Urinary bladder (tissue), 4 donors: Measurements from ENCODE around the gene TNRC6B. TPM values are rescaled to one million over a fixed set of nuclear protein-coding genes. Genes with fewer than 3 reads are reported as not detected.

Experiments
- DNase-seq: peaks from one replicate; pipeline ENCODE4 v3.0.0-alpha.2; 2015; ENCODE audit errors: extremely low spot score
- H3K27ac ChIP-seq: one replicate; pipeline ENCODE4 v1.5.1; 2013; ENCODE audit warnings: low read depth, mild to moderate bottlenecking, moderate library complexity
- H3K36me3 ChIP-seq: one replicate; pipeline ENCODE4 v1.6.1; 2013; ENCODE audit warnings: mild to moderate bottlenecking, moderate library complexity; ENCODE audit not compliant: insufficient read depth
- H3K4me1 ChIP-seq: one replicate; pipeline ENCODE4 v1.6.1; 2013; ENCODE audit warnings: mild to moderate bottlenecking, moderate library complexity; ENCODE audit not compliant: insufficient read depth
- H3K4me3 ChIP-seq: one replicate; pipeline ENCODE4 v1.5.1; 2013; ENCODE audit warnings: low read depth, low read length
- WGBS: extraction: QIAGEN DNeasy Blood & Tissue Kit; methylation state at CpG from one replicate; pipeline ENCODE4 v1.1.7; 2013; 5-methylcytosine and 5-hydroxymethylcytosine counted together
- polyA plus RNA-seq: library from polyadenylated mRNA; stranded (reverse); fragments of 200-250 nt; gene quantifications from one replicate; pipeline ENCODE4 v1.2.3, GENCODE V29; 2013
- total RNA-seq: library from RNA; depleted of rRNA; stranded (reverse); fragments of >200 nt; gene quantifications from one replicate; pipeline ENCODE4 v1.2.3, GENCODE V29; 2014
- donor health status: healthy with polysubstance abuse.
- donor health status: healthy.

The TNRC6B gene
- total and polyA plus RNA-seq, 2 donors, result 4.7 to 60.4 TPM

DNA sequence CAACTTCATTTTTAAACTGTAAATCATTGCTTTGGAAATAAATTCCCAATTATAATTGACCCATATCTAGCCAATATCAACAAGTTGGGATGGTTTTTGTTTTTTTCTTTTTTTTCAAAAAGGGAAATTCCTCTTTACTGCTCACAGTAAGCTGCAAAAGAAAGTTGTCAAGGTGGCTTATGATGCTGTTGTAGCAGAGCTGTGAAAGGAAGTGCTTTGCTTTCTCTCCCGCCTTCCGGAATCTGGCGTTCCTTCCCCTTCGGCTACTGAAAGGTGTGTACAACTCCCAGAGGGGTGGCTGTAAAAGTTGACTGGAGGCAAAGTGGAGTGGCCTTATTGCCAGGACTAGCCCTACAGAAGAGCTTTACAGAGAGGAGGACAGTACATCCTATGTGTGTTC, 152.4 kb downstream of the TNRC6B start:
- Histone ChIP-seq H3K4me1 (no peaks in the 10 kb centered on the region), H3K36me3 (peaks cover 2% of the 10 kb centered on the region), H3K27ac (no peak overlapping the region), H3K4me3 (no peak overlapping the region)
- 81% methylated on average over 4 of the region's 4 CpGs for WGBS
- no peak for DNase-seq

DNA sequence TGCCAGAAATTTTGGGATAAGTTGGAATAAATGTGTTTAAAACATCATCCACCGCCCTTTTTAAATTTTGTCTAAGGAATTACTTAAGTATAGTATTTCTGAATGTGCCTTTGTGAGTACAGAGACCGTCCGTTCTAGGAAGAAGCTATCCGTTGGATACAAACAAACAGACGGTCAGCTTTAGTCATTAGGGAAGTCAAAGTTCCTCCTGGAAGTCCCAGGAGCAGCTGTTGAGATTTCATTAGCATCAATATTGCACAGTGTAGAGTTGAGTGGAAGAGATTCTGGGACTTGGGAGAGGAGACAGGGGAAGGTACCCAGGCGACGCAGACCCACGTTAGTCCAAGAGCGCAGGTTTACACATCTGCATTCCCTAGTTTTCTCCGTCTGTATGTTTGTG, 152.9 kb downstream of the TNRC6B start:
- 79% methylated on average over 10 of the region's 10 CpGs for WGBS
- peaks cover 2% of the 10 kb centered on the region for H3K36me3 ChIP-seq
- H3K27ac ChIP-seq, result no peak overlapping the region
- H3K4me1 ChIP-seq, result no peaks in the 10 kb centered on the region
- H3K4me3 ChIP-seq, result no peak overlapping the region
- no peak for DNase-seq

DNA sequence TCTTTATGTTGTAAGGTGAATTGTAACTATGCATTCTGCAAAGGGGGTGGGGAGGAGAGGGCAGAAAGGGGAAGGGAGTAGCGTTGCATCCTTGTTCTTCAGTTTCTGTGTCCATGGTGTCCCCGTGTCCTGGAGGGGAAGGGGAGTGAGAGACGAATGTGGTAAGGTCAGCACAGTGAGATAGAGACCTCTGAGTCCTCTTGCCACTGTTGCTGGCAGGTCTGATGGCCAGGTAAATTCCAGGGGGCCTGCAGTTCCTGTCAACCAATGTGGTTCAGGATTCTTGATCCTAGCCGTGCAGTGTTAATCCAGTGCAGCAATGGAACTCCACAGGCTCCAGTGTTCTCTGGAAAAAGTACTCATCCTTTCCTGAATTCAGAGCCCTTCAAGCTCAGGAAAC, 154.0 kb downstream of the TNRC6B start:
- Histone ChIP-seq H3K4me3 (no peak overlapping the region), H3K27ac (no peak overlapping the region), H3K36me3 (peaks cover 2% of the 10 kb centered on the region), H3K4me1 (no peaks in the 10 kb centered on the region)
- DNase-seq, result no peak
- 71% methylated on average over 4 of the region's 4 CpGs for WGBS

DNA sequence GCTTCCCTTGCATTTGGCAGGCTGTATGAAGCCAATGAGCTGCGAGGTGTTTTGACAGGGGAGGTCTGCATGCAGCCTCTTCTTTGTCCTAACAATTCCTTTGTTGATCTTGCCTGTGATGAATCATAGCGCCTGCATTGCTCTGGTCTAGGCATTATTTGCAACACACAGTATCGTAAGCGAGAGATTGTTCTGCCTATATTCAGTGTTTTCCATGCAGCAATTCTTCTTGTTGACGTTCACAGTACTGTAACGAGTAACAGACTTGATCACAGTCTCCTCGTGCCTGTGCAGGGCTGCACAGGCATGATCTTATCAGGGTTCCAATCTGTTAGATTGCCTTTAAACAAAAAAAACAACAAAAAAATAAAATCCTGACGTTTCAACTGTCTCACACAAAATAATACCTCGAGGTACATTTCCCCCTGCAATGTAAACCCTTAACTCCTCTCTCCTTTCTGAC, 154.6 kb downstream of the TNRC6B start:
- Histone ChIP-seq H3K4me1 (no peaks in the 10 kb centered on the region), H3K36me3 (peaks cover under 1% of the 10 kb centered on the region), H3K4me3 (no peak overlapping the region), H3K27ac (no peak overlapping the region)
- 43% methylated on average over 9 of the region's 9 CpGs for WGBS
- no peak for DNase-seq

DNA sequence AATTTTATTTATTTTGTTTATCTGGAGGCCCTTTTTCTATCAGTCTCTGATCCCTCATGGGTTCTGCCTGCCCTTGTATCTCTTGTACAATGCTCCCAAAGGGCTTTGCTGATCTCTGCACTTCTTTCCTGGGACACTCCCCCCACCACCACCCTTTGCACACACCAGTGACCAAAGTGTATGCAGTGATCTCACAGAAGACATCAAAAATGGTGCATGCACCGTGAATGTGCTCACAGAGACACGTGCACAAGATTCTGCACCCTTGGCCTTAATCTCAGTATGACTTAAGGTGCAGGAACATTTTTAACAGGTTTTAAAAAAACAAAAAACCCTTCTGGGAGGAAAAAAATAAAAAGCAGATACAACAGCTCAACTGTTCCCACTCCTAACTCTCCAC, 156.3 kb downstream of the TNRC6B start:
- 76% methylated on average over 2 of the region's 2 CpGs for WGBS
- no peaks in the 10 kb centered on the region for H3K4me1 ChIP-seq
- no peak overlapping the region for H3K4me3 ChIP-seq
- H3K36me3 ChIP-seq, result no peaks in the 10 kb centered on the region
- no peak for DNase-seq
- no peak overlapping the region for H3K27ac ChIP-seq

DNA sequence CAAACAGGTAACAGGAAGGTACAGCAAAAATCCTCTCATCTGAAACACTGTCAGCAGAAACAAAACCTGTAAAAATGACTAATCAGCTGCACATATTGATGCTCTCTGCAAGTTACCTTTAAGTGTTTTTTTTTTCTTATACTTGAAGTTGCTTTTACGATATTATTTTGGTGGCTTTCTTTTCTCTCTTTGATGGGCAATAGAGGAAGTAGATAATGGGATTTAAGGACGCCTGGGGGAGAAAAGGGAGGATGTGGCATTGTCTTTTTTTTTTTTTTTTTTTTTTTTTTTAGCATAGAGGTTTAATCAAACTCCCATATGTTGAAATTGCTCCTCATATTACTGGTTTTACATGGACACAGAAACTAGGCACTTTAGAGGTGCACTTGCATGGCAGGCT, 157.2 kb downstream of the TNRC6B start:
- Histone ChIP-seq H3K27ac (no peak overlapping the region), H3K4me1 (no peaks in the 10 kb centered on the region), H3K4me3 (no peak overlapping the region), H3K36me3 (no peaks in the 10 kb centered on the region)
- no peak for DNase-seq
- 55% methylated on average over 2 of the region's 2 CpGs for WGBS

DNA sequence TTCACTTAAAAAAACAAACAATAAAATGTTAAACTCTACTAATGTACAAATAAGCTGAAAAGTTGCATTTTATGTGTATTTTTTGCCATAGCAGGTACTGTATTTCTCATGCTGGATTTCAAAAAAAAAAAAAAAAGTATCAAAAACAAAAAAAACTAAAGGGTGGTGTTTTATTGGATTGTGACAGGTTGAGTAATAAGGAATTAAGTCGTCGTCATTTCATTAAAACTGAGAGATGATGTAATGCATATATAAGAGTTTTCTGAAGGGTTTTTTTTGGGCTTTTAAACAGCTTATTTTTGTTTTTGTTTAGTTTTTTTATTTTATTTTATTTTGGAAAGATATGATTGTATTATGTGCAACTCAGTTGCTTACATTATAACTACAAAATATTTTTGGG, 157.6 kb downstream of the TNRC6B start:
- Histone ChIP-seq H3K4me1 (no peaks in the 10 kb centered on the region), H3K4me3 (no peak overlapping the region), H3K27ac (no peak overlapping the region), H3K36me3 (no peaks in the 10 kb centered on the region)
- WGBS, result 50% methylated on average over 2 of the region's 2 CpGs
- no peak for DNase-seq

DNA sequence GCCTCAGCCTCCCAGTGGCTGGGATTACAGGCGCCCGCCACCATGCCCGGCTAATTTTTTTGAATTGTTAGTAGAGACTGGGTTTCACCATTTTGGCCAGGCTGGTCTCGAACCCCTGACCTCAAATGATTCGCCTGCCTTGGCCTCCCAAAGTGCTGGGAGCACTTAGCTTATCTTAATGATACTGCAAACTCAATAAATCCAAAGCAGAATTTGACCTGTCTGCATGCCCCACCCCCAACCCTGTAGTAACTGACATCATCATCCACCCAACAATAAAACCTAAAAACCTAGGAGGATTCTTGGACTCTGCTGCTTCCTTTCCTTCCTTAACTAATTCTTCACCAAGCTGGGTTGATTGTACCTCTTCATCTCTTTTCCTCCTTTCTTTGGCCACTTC, 162.3 kb downstream of the TNRC6B start:
- no peak for DNase-seq
- H3K4me1 ChIP-seq, result no peaks in the 10 kb centered on the region
- WGBS, result 85% methylated on average over 5 of the region's 5 CpGs
- no peak overlapping the region for H3K27ac ChIP-seq
- no peaks in the 10 kb centered on the region for H3K36me3 ChIP-seq
- H3K4me3 ChIP-seq, result no peak overlapping the region

DNA sequence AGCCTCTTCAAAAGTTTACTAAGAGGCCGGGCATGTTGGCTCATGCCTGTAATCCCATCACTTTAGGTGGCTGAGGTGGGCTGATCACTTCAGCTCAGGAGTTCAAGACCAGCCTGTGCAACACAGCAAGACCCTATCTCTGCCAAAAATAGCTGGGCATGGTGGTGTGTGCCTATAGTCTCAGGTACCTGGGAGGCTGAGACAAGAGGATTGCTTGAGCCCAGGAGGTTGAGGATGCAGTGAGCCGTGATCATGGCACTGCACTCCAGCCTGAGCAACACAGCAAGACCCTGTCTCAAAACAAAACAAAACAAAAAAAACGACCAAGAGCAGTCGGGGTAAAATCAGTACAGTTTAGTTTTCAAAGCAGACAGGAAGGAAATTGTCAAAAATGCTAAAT, 163.9 kb downstream of the TNRC6B start:
- DNase-seq, result no peak

DNA sequence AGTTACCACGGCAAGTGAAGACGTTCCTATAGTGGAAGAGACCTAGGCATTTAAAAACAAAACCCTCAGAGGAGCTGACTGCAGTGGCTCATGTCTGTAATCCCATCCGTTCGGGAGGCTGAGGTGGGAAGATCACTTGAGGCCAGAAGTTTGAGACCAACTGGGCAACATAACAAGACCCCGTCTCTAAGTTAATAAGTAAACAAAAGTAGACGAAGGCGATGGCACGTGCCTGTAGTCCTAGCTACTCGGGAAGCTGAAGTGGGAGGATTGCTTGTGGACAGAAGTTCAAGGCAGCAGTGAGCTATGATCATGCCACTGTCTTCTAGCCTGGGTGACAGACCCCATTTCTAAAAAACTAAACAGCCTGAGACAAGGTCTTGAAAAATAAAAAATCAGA, 164.8 kb downstream of the TNRC6B start:
- Histone ChIP-seq H3K36me3 (no peaks in the 10 kb centered on the region), H3K27ac (no peak overlapping the region), H3K4me3 (no peak overlapping the region), H3K4me1 (no peaks in the 10 kb centered on the region)
- 47% methylated on average over 9 of the region's 9 CpGs for WGBS
- no peak for DNase-seq

More for the DNA sequence above, 163.9 kb downstream of the TNRC6B start:
- H3K4me1 ChIP-seq, result no peaks in the 10 kb centered on the region
- no peak overlapping the region for H3K27ac ChIP-seq
- no peaks in the 10 kb centered on the region for H3K36me3 ChIP-seq
- H3K4me3 ChIP-seq, result no peak overlapping the region
- WGBS, result 58% methylated on average over 4 of the region's 4 CpGs

DNA sequence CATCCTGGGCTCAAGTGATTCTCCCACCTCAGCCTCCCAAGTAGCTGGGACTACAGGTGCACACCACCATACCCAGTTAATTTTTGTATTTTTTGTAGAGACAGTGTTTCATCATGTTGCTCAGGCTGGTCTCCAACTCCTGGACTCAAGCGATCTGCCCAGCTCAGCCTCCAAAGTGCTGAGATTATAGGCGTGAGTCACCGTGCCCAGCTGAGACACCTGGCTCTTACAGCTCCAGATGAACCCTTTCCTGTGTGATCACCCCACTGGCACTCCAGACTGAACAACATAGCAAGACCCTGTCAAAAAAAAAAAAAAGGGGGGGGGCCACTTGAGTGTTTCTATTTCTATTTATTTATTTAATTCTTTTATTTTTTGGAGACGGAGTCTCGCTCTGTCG, 167.5 kb downstream of the TNRC6B start:
- Histone ChIP-seq H3K36me3 (no peaks in the 10 kb centered on the region), H3K4me1 (no peaks in the 10 kb centered on the region), H3K27ac (no peak overlapping the region), H3K4me3 (no peak overlapping the region)
- DNase-seq, result no peak
- 68% methylated on average over 6 of the region's 6 CpGs for WGBS

DNA sequence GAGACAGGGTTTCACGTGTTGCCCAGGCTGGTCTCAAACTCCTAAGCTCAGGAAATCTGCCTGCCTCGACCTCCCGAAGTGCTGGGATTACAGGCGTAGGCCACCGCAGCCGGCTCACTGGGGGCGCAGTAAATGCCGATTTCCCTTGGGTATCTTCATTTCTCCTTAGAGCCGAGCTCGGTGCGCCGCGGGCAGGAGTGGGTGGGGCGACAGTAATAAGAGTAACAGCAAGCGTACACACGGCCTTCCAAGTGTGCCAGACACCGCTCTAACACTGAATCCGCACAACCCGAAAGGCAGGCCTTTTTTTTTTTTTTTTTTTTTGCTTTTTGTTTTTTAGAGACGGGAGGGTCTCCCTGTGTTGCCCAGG, 168.1 kb downstream of the TNRC6B start:
- Histone ChIP-seq H3K36me3 (no peaks in the 10 kb centered on the region), H3K4me3 (peak overlapping the region; percentile 52), H3K4me1 (no peaks in the 10 kb centered on the region), H3K27ac (peak overlapping the region; percentile 83)
- no peak for DNase-seq
- WGBS, result under 1% methylated on average over 20 of the region's 20 CpGs

DNA sequence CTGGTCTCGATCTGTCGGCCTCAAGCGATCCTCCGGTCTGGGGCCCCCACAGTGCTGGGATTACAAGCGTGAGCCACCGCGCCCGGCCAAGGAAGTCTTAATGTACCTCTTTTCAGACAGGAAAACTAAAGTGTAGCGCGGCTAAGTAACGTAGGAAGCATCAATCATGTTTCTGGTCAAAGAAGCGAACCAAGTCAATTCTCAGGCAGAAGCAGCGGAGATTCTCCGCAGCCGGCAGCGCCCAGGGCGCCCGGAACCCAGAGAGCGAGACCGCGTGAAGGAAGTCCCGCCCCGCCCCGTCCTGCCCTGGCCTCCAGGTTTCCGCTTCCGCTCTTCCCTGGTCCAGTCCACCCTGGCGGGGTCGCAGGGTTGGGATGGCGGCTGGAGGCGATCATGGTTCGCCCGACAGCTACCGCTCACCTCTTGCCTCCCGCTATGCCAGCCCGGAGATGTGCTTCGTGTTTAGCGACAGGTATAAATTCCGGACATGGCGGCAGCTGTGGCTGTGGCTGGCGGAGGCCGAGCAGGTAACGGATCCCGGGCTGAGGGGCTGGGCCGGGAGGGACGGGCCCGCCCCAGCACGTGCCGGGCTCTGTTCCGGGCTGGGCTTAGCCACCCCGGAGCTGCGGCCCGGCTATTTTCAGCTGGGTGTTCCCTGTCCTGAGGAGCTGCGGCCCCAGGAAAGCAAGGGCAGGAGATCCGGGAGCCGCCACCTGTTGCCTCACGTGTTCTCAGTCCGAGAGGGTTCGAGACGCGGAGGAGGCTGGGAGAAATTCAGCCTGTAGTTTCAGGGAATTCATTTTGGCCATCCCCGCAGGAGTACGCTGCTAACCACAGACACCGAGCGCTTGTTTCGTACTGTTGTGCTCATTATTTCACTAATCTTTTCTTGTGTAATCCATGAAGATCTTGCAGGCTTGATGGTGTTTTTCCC, 168.7 kb downstream of the TNRC6B start, which contains the start of gene ADSL:
ADSL (plus strand) TSS at position 316 of the 934 bp plus-strand sequence; CDS start at position 375, 59 bp downstream.
- H3K36me3 ChIP-seq, result no peaks in the 10 kb centered on the region
- H3K4me3 ChIP-seq, result peak within 1 kb of the TSS; percentile 52
- peak within 1 kb of the TSS; percentile 83 for H3K27ac ChIP-seq
- under 1% methylated on average over 65 of the region's 65 CpGs for WGBS
- peak; percentile 75 for DNase-seq
- H3K4me1 ChIP-seq, result no peaks in the 10 kb centered on the region

DNA sequence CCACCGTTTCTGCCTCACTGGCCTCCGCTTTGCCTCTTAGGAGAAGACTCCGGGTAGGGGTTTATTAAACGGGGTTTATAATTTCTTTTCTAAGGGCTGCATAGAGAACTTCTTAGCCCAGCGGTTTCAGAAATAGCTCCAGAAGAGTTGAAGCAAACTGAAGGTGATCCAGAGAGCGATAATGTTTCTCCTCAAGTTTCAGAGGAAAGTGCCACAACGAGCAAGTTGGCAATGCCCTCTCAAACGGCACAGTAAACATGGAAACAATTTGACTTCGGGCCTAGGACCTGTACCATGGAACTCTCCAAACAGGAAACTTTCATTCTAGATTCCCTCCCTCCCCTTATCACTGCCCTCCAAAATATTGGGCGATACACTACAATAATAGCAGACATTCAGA, 169.6 kb downstream of the TNRC6B start:
- DNase-seq, result no peak
- H3K27ac ChIP-seq, result no peak overlapping the region
- H3K36me3 ChIP-seq, result no peaks in the 10 kb centered on the region
- H3K4me1 ChIP-seq, result no peaks in the 10 kb centered on the region
- H3K4me3 ChIP-seq, result peak overlapping the region; percentile 52
- 20% methylated on average over 10 of the region's 10 CpGs for WGBS
